GM18519 (cell line): ENCODE measurements around the gene PLA2G4D.

Experiments
- ATAC-seq: cut with Tn5 transposase; IDR thresholded peaks from one replicate; pipeline ENCODE4 v1.9.1; 2021; ENCODE audit warnings: mild to moderate bottlenecking, moderate library complexity; ENCODE audit not compliant: unreplicated experiment, low FRiP score

The PLA2G4D gene

DNA sequence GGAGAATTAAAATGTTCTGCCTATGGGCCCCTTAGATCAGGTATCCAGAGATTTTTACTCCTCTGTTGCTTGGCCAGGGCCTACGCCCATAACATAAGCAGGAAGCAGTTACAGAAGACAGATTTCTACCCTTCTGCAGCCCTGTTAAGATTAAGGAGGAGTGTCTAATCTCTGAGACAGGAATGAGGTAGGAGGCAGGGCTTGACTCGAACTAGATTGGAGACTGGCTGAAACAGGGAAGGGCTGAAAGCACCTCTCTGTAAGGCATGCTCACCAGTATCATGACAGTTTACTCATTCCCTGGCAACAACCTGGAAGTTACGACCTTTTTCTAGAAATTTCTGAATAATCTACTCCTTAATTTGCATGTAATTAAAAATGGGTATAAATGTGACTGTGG lies 16.7 kb downstream of the PLA2G4D start:
- ATAC-seq = no peak

DNA sequence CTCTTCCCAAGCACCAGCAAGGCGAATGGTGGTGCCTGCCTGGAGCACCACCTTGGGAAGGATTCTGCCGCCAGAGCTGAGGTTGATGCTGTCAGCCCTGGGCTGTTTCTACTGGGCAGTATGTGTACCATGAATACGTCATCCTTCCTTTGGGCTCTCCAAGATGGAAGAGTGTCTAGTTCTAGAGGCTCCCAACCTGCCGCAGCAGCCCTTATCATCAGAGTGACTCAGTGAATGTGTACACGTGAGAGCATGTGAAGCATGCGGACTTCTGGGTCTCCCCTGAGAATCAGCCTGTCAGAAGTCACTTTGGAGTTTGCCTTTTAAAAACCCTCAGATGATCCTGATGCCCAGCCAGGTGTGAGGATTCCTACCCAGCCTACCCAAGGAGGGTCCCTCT lies 20.9 kb downstream of the PLA2G4D start:
- no peak for ATAC-seq

DNA sequence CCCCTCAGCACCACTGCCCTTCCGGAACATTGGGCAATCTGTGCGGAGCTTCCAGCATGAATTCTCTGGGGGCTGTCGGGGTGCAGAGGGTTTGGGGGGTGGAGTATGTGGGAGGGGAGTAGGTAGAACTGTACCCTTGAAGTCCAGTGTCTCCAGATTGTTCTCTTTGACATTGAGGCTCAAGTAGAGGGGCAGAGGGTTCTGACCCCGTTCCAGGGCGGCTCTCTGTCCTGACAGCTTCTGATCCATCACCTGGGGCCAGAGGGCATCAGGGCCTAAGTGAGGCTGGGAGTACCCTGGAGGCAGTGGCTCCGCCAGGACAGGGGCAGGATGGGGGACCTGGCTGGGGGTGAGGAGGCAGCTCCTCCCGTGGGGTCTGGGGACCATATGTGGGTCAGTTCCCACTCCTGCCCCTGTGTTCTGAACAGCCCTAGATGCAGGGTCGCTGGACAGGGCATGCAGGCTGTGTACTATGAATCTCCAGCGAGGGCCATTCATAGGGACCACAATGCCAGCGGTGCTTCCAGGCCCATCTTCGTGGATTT lies 22.1 kb downstream of the PLA2G4D start:
- no peak for ATAC-seq

DNA sequence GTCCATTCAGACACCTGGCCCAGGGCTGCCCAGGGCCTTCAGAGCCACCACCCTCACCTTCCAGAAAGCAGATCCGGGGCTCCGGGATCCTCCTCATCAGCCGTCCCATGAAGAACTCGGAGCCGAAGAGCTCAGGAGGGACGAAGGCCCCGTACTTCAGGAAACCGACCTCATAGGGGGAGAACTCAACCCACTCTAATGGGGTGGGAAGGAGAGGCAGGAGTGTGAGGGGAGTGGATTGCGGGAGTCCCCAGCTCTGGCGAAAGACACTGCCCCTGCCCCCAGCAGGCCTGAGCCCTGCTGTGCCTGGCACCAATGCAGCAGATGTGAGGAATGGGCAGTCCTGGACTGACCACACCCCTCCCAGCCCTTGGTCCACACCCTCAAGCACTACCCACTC lies 22.6 kb downstream of the PLA2G4D start:
- ATAC-seq = no peak

DNA sequence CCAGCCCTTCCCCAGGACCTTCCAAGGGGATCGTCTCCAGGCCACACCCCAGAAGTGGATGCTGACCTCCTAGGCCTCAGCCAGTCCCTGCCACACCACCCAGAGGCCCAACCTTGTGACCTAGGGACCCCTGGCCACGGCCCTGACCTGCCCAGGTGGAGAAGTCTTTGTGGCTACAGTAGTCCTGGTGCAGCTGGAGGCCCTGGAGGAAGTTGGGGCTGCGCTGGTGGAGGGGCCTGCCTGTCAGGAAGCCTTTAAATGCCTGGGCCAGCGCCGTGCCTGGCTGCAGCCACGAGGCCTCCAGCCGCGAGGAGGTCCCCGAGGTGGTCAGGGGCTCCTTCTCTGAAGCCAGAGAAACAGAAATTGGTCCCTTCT lies 23.4 kb downstream of the PLA2G4D start:
- ATAC-seq = no peak

DNA sequence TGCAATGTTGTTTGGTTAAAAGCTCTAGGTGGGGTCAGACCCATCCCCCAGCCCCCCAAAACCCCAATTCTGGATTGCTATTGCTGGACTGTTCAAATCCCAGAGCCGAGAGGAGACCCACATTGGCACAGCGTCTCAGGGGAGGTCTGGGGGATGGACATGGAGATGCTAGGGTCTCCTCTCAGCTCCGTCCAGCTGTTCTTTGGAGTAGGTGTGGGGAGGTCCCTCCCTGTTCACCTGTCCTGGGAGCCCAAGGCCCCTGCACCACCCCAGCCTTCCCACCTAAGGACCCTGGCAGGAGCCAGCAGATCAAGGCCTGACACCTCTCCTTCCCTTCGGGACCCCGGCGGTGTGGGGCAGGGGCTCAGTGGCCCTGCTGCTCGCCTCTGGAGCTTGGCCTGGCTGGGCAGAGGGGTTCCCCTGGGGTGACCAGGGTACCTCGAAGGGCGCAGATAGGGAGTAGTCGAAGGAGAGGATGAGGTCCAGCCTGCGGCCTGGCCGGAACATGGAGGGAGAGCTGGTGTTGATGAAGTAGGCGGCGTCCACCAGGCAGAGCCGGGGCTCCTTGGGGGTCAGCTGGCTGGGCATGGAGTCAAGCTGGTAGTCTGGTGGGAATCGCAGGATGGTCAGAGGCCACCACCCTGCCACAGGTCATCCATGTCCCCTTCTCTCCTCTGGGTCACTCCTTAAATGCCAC lies 23.9 kb downstream of the PLA2G4D start:
- ATAC-seq = no peak

DNA sequence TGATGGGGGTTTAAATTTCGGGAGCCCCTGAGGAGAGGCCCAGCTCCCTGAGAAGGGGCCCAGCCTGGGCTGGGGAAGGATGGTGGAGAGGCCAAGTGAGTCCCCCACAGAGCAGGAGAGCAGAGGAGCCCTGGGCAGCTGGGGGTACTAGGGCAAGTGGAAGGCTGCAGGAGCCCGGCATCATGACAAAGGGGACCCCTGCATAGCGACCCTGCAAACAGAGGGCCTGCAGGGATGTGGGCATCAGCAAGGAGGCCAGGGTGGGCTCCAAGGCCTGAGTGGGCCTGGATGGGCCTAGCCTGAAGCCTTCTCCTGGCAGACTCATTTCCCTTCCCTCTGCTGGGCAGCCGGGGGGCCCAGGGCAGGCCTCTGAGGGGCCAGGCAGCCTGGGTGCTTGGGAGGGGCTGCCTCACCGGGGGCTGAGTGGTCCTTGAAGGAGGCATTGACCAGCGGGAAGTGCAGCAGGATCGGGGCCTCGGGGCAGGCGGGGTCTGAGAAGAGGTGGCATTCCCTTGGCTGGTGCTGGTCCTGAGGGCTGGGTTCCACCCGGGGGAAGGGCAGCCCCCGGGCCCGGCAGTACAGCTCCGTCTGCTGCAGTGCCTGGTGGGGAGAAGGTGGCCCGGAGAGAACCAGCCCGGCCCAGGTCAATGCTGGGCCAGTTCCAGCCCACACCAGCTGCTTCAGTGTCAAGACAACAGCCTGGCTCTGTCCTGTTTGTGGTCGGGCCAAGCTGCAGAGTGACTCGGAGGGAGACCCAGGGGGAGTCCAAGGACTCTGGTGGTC lies 24.7 kb downstream of the PLA2G4D start:
- no peak for ATAC-seq

DNA sequence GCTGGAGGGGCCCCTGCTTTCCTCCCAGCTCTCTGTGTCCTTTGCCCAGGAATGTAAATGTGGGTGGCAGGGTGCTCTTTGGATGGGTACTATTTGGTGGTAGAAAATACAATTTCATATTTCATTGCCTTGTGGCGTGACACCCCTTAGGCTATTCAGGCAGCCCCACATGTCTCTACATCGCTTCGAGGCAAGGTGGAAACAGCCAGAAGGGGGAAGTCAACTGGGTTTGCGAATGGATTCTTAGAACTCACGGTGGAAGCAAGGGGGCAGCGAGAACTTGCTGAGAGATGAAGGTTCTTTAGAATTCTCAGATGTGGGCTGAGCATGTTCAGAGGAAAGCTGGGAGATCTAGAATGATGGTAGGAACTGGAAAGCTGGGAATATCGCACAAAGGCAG lies 25.3 kb downstream of the PLA2G4D start:
- ATAC-seq = no peak

DNA sequence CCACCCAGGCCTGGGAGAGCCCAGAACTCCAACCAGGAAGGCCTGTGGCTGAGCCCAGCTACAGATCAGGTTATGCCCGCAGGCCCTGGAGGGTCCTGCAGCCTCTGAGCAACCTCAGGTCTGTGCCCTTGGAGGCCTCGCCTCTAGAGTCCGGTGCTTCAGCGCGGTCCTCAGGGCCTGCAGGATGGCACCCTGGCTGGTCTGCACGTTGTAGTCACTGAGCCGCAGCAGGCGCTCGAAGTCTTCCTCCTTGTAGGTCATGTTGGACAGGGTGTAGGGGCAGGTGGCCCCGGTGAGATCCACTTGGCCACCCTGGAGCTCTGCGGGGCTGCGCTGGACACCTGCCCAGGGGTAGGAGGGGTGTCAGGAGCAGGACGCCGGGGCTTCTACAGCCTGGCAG lies 25.8 kb downstream of the PLA2G4D start:
- ATAC-seq = no peak

DNA sequence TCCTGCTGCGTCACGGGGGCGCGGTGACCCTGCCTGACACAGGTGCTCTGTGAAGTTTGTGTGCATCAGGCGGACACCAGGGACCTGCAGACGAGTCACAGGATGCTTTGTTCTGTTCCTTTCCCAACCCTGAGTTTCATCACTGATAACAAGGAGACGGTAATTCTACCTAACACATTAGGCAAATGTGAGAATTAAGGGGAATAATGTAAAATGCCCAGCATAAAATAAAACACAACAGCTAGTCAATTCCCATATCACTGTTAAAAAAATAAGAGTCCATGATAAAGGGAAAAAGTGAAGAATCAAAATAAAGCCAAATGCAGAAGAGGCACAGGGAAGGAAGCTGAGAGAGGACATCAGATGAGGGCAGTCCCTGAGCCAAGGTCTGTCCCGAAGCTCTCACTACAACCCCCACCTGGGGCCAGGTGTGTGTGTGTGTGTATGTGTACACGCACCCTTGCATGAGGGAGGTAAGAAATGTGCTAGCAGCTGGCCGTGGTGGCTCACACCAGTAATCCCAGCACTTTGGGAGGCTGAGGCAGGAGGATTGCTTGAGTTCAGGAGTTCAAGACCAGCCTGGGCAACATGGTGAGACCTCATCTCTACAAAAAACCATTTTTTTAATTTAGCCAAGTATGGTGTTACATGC lies 27.5 kb downstream of the PLA2G4D start:
- no peak for ATAC-seq

DNA sequence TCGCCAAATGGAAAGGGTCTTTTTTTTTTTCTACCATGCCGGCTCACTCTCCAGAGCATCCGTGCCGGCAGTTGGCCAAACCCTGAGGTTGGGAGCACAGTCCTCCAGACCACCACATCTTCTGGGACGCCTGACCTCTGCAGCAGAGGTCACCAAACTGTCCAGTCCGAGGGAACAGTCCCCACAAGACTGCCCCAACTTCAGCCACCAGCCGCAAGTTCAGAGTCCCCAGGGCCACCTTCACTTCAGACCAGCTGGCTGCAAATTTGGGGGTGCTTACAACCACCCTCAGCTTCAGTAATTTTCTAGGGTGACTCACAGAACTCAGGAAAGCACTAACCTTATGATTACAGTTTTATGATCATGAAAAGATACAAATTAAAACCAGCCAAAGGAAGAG lies 28.9 kb downstream of the PLA2G4D start:
- ATAC-seq = no peak

DNA sequence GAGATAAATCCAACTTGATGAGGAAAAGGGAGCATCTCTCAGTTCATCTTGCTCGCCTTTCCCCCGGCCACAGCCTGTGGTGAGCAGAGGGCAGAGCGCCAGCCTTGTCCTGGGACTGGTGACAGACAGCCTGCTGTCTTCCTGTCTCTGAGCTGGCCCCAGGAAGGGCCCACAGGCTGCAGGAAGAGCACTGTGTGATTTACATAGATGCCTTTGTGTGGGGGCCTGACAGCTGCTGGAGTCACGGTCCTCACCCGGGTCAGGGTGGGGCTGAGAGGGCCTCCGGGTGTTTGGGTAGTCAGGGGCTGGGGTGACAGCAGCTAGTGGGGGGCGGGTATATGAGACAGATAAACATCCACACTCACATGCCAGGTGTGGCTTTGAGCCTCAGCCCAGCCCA lies 29.3 kb downstream of the PLA2G4D start:
- no peak for ATAC-seq

DNA sequence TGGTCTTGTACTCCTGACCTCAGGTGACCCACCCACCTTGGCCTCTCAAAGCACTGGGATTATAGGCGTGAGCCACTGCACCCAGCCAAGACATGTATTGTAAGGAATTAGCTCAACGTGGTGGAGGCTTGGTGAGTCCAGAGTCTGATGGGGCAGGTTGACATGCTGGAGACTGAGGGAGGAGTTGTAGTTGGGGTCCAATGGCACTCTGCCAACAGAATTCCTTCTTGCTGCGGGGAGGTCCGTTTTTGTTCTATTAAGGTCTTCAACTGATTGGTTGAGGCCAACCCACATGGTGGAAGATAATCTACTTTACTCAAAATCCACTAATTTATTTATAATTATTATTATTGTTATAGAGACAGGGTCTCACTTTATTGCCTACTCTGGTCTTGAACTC lies 30.1 kb downstream of the PLA2G4D start:
- no peak for ATAC-seq

DNA sequence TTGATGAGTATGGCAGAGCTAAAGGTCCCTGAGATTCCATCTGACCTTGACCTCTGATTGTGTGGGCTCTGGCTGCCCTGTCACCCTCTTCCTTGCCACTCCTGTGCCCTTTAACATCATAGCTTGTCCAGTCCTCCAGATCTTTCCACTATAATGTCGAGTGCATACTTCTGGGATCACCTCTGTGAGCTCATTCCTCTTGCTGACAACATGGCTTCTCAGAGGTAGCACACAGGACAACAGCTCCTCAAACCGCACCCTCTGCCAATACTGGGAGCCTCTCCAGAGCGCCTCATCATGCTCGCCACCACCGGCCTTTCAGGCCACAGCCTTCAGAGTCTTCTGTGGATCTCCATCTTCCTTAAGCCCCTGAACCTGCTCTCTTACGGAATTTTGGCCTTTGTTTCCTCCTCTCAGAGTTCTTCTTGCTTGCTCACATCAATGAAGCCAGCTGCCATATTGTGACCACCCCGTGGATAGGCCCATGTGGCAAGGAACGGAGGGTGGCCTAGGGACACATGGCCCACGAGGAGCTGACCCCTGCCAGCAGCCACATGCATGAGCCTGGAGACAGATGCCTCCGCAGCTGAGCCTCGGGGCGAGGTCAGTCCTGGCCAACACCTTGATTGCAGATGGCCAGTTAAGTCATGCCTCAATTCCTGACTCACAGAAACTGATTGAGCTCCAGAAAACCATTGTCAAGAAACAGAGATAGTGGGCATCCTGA lies 31.1 kb downstream of the PLA2G4D start:
- ATAC-seq = no peak

DNA sequence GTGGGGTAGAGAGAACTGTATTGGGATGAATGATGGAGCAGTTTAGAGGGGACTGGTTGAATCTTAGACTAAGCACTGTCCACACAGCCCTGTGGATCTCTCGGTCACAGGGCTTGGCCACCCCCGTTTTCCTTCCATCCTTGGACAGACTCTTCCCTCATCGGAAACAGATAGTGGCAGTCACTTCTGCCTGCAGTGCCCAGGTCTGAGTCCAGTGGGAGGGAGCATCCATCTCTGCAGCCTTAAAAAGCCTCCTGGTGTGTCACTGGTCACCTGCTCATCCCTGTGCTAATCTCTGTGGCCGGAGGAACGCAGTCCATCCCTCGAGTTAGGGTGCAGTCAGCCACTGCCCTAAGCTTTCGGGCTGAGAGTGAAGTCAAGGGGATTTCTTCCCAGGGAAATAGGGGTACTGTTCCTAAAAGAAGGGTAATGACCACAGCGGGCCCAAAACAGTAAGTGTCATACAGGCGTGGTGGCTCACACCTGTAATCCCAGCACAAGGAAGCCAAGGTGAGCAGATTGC lies 32.0 kb downstream of the PLA2G4D start:
- ATAC-seq = no peak

DNA sequence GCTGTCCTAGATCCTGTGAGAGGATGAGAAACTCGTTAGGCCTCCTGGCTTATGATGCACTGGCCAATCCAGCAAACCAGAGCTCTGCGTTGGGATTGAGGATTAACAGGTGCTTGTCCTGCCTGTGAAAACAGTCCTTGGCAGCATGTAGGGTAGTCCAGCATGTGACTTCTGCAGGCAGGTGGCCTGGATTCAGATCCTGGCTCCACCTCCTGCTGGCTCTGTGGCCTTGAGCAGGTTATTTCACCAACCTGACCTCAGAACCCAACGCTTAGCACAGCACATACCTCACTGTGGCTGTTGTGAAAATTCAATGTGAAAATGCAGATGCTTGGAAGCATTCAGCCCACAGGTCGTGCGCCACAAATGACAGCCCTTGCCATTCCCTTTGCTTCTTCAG lies 33.6 kb downstream of the PLA2G4D start:
- ATAC-seq = no peak

DNA sequence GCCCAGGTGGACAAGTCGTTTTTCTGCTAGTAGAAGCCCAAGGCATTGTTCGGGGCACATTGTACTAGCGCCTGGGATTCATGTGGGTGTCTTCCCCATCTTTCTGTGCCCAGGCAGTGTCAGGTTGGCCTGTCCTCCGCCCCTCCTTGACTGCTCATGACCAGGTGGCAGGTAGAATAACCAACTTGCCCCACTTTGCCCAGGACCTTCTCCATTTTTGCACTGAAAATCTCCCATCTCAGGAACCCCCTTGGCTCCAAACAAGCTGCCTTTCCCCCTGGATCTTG lies 33.9 kb downstream of the PLA2G4D start:
- no peak for ATAC-seq

DNA sequence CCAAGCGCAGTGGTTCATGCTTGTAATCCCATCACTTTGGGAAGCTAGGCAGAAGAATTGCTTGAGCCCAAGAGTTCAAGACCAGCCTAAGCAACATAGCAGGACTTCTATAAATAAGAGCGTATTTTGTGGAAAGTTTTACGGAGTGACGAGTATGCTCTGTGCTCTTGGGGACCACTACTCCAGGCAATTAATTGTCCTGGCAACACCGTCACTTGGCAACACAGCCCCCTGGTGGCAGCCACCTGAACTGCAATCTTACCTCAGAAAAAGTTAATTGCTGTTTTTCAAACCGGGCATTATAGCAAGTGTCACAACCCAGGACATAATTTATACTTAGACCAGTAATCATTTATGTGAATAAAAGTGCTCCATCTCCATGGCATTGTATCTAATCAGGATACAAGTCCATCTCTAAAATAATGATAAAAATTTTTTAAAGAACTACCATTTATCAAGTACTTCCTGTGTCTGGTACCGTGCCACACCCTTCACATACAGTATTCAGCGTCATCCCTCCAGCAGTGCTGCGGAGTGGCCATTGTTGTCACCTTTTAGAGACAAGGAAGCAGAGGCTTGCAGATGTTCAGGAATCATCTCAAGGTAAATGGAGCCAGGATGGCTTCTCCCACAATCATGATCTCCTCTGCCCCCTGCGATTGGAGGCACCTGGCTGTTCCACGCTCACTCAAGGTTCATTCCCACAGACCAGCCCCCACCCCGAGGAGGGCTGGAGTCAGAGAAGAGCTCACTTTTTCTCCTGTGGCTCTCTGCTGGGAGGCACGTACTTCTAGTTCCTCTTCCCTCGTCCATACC lies 34.5 kb downstream of the PLA2G4D start:
- ATAC-seq = no peak

DNA sequence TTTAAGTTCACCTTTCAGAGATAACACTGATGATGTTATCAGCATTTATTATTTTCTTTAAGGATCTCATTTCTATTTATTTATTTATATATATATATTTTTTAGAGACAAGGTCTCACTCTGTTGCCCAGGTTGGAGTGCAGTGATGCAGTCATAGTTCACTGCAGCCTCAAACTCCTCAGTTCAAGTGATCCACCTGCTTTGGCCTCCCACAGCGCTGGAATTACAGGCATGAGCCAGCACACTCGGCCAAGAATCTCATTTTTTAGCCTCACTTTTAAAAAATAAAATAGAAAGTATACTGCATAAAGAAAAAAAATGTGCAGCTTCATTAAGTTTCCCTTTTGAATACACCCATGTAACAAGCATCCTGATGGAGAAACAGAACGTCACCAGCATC lies 35.6 kb downstream of the PLA2G4D start:
- ATAC-seq = no peak
